SW 1271 (cell line): ENCODE measurements around the gene SVOP.
A peak's percentile ranks its signal among the peaks of the same experiment; 100 is the strongest.
"Not testable (repeated sequence)": the region's sequence is repeated elsewhere in the genome, so short reads cannot be mapped to it uniquely, and the experiment has no call there.

Experiments
- DNase-seq, 2 experiments: peaks; one replicate each; lab custom pipeline; 2025; lab: John Stamatoyannopoulos, UW

Gene SVOP, protein sequence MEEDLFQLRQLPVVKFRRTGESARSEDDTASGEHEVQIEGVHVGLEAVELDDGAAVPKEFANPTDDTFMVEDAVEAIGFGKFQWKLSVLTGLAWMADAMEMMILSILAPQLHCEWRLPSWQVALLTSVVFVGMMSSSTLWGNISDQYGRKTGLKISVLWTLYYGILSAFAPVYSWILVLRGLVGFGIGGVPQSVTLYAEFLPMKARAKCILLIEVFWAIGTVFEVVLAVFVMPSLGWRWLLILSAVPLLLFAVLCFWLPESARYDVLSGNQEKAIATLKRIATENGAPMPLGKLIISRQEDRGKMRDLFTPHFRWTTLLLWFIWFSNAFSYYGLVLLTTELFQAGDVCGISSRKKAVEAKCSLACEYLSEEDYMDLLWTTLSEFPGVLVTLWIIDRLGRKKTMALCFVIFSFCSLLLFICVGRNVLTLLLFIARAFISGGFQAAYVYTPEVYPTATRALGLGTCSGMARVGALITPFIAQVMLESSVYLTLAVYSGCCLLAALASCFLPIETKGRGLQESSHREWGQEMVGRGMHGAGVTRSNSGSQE

DNA sequence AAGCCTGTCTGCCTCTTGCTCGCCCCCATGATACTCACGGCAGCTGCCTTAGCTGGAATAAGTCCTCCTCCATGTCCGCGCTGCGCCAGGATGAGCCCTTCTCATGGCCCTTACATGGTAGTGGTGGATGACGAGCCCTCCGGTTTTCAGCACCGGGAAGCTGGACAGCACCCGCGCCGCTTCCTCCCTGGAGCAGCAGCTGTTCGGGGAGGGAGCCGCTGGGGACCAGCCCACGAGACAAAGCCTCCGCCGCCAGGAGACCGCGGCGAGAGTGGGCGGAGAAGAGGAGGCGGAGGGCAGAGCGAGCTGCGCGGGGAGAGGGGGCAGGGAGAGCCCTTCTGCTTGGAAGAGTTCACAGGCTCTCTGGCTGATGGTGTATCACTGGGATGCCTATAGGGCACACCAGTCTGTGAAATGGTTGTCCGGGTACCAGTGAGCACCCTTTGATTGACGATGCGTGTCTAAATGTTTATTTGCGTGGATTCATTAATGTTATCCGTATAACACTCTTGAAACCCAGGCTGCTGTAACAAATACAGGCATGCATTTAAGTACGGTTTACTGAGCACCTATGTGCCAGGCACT is at the start of gene SVOP:
TSS of gene SVOP (minus strand) at position 273 of the 585 bp plus-strand sequence. CDS start at position 73, 200 bp downstream.
- DNase-seq: peak in 1 of 2 experiments; percentile 4

GRCh38 chr12:109069307-109070271 is 48.7 kb upstream of the SVOP start:
- DNase-seq: no peak

GRCh38 chr12:109065853-109066193 is 45.0 kb upstream of the SVOP start:
- no peak for DNase-seq

DNA sequence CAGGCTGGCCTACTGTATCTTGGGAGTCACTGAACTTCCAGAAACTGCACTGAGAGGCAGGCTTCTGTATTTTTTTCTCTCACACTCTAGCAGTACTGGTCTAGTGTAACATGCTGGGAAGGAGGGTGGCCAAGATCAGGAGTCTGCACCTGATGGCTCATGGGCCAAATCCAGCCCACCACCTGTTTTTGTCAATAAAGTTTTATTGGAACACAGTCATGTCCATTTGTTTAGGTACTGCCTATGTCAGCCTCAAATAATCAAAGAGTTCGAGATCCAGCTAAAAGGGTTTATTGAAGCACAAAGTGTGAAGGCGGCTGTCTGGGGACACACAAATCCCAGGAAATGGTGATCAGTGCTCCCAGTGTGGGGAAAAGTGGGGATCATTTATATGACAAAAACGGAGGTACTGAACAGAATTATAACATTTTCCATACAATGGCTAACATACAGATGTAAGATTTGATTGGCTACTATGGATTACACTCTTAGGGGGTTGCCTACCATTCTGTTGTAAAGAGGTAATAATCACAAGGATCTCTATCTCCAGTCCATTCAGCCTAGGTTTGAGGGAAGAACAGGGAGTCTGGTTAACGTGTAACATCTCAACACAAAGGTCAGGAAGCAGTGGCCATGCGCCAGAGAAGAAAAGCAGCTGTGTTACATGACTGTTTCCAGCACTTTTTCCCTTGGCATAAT is 44.4 kb upstream of the SVOP start:
- no peak for DNase-seq

DNA sequence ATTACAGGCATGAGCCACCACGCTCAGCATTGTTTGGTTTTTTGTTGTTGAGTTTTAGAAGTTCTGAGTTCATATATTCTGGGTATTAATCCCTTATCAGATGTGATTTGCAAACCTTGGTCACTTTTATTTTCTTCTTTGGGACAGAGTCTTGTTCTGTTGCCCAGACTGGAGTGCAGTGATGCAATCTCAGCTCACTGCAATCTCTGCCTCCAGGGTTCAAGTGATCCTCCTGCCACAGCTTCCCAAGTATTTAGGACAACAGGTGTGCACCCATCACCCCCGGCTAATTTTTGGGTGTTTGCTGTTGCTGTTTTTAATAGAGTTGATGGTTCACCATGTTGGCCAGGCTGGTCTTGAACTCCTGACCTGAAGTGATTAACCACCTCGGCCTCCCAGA is 43.3 kb upstream of the SVOP start:
- DNase-seq: no peak

GRCh38 chr12:109058773-109059172 is 37.9 kb upstream of the SVOP start:
- DNase-seq: no peak

DNA sequence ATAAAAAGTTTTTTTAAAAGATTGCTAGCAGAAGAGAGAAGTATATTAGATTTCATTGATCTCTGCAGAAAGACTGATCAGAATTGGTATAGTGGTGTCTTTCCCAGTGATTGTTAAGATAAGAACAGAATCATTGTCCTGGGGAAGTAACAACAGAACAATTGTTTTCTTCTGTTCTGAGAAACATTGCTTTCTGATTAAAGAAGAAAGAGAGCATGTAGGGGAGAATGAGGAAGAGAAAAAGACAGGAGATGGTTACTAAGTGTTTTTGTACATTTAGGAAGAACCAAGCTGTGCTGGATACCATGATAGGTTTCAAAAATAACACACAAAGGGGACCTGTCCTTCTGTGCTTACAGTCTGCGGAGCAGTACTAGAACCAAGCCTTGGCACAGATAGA is 36.5 kb upstream of the SVOP start:
- no peak for DNase-seq

- no peak for DNase-seq
These were observed 36.0 kb upstream of the SVOP start for GRCh38 chr12:109056891-109057290.

DNA sequence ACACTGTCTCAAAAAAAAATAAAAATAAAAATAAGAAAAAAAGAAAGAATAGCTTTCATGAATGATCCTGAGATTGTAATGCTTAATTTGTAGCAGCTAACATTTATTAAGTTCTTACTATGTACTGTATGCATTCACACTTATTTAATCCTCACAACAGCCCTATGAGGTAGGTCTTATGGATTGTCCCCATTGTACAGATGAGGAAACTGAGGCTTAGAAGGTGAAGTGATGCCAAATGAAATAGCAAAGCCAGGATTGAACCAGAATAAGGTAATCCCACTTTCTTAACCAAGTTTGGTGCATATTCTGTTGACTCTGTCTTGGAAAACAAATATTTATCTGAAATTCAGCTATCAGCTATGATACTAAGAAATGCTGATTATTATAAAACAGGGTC is 33.7 kb upstream of the SVOP start:
- DNase-seq: no peak

- DNase-seq: not testable (repeated sequence)
These were observed 33.3 kb upstream of the SVOP start for GRCh38 chr12:109054124-109054513.

DNA sequence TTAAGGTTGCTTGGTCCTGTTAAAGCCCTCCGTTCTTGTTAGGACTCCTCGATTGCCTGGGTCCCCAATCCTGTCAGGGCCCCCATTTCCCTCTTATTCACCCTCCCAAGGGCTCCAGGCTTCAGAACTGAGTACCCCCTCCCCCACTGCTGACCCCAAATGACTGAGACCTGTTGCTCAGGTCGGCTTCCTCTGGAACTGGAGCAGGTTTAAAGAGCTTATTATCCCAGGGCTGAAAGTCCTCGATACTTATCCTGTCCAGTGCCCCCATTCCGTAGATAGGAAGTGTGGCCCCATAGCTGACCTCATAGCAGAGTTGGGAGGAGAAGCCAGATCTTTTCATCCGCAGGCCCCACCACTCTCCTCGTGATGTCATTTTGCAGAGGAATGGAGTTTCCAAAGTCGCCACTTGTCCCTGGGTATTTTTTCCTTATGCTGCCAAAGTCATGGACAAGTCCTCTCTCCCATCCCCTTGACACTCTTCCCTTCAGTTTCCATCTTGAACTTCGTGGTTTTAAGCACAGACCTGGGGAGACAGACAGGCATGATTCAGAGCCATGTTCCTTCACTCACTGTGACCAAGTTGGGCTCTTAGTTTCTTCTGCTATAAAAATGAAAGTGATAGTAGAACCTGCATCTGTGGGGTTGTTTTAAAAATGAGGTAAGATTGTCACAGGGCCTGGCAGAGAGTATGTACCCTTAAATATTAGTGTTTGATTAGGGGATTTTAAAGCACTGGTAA is 32.7 kb upstream of the SVOP start:
- DNase-seq: no peak

DNA sequence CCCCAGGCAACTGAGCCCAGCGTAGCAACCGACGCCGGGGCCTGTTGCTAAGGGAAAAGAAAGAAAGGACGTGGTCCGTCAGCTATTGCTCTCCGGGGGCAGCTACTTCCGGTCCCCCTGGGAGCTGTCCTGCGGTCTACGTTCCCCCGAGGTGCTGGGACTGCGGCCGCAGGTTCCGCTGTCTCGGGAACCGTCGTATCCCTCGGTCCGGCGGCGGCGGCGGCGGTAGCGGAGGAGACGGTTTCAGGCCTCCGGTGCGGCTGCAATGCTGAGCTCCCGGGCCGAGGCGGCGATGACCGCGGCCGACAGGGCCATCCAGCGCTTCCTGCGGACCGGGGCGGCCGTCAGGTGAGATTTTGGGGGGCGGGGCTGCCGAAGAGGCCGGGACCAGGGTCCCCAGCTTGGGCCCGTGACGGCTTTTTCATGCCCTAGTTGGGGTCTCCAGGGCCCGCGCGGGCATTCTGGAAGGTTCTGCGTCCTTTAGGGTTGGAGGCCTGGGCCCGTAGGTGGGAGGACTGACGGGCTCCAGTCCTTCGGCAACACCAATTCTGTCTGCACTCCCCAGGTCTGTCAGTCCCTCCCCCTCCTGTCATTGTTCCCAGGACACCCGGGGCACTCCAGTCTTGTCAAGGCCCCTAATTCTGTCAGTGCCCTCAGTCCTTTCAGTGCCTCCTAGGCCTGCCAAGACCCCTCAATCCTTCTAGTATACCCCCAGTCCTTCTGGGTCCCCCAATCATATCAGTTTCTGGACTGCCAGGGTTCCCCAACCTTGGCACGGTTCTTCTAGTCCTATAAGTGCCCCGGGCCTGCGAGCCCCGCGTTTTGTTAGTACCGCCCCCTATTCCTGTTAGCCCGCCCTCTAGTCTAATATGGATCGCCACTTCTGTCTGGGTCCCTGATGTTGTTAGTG is 31.8 kb upstream of the SVOP start, which contains the start of gene USP30:
TSS of gene USP30 (plus strand) at position 163 of the 910 bp plus-strand sequence. CDS start at position 266, 103 bp downstream.
- peak; percentile 20 to 77 for DNase-seq

- DNase-seq: no peak
These were observed 31.2 kb upstream of the SVOP start for GRCh38 chr12:109052097-109052413.

GRCh38 chr12:109049794-109050193 is 28.9 kb upstream of the SVOP start:
- DNase-seq: not testable (repeated sequence)

GRCh38 chr12:109048706-109049105 is 27.8 kb upstream of the SVOP start:
- DNase-seq: not testable (repeated sequence)

DNA sequence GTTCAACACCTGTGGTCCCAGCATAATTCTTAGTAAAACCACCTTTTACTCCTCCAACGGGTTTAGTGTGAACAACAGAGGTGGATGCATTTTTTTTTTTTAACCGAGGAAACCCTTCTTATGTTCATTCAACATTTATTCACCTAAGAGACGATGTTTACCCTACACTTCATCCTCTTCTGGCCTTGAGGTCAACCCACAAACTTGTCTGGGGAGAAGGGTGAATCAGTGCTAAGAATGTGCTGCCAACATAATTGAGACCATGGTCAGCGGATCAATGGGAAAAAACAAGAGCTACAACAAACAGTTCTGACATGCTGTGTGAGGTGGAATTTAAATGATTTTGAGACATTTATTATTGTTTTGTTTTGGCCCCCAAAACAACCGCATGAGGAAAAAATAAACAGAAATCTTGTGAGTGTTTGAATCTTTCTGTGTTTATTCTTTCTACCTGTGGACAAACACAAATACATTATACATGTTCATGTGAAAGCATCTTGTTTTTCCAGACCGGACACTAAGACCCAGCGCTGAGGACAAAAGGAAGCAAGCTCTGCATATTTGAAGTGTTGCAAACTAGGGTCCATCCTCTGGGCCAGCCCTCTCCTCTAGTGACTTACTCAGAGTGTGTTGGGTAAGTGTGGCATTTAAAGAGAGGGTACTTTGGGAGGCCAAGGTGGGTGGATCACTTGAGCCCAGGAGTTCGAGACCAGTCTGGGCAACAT is 26.4 kb upstream of the SVOP start:
- DNase-seq: no peak

DNA sequence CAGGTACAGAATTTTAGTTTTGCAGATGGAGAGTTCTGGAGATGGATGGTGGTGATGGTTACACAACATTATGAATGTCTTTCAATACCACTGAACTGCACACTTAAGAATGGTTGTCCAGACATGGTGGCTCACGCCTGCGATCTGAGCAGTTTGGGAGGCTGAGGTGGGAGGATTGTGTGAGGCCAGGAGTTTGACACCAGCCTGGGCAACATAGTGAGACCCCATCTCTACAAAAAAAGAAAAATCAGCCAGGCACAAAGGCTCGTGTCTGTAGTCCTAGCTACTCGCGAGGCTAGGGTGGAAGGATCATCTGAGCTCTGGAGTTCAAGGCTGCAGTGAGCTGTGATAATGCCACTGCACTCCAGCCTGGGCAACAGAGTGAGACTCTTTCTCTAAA is 23.4 kb upstream of the SVOP start:
- DNase-seq: no peak

DNA sequence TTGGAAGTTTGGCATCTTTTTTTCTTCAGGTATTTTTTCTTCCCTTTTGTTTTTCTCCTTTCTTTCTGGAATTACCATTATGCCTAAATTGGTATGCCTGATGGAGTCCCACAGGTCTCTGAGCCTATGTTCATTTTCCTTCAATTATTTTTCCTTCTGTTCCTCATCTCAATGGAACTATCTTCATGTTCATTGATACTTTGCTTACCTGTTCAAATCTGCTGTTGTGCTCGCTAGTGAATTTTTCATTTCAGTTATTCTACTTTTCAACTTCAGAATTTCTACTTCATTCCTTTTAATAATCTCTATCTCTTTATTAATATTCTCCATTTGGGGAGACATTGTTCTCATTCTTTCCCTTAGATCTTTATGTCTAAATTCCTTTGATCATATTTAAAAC is 16.1 kb upstream of the SVOP start:
- DNase-seq: no peak
